8988T (cell line): ENCODE measurements around the gene ARL2BP.
"Not testable (repeated sequence)": the region's sequence is repeated elsewhere in the genome, so short reads cannot be mapped to it uniquely, and the experiment has no call there.

ENCODE experiments used
- DNase-seq: peaks from one replicate; pipeline ENCODE4 v3.0.0; 2011

Gene ARL2BP

GRCh38 chr16:57244767-57245471 is at the start of gene ARL2BP:
Gene ARL2BP (plus strand): TSS chr16:57245259. CDS start chr16:57245368, 109 bp downstream.
- DNase-seq: peak; percentile 95

GRCh38 chr16:57196286-57196685 is 48.8 kb upstream of the ARL2BP start:
- no peak for DNase-seq

GRCh38 chr16:57196753-57197152 is 48.3 kb upstream of the ARL2BP start:
- no peak for DNase-seq

- not testable (repeated sequence) for DNase-seq
Measured at GRCh38 chr16:57200321-57200720, 44.7 kb upstream of the ARL2BP start.

GRCh38 chr16:57200926-57201325 is 44.1 kb upstream of the ARL2BP start:
- not testable (repeated sequence) for DNase-seq

GRCh38 chr16:57202095-57202886 is 42.8 kb upstream of the ARL2BP start:
- DNase-seq: no peak

- no peak for DNase-seq
Measured at GRCh38 chr16:57203451-57203850, 41.6 kb upstream of the ARL2BP start.

GRCh38 chr16:57204675-57205074 is 40.4 kb upstream of the ARL2BP start:
- DNase-seq: no peak

- DNase-seq: no peak
Measured at GRCh38 chr16:57208926-57209325, 36.1 kb upstream of the ARL2BP start.

GRCh38 chr16:57209780-57210179 is 35.3 kb upstream of the ARL2BP start:
- no peak for DNase-seq

GRCh38 chr16:57213462-57213861 is 31.6 kb upstream of the ARL2BP start:
- DNase-seq: no peak

GRCh38 chr16:57216968-57217367 is 28.1 kb upstream of the ARL2BP start:
- DNase-seq: no peak

- DNase-seq: no peak
Measured at GRCh38 chr16:57223057-57223456, 22.0 kb upstream of the ARL2BP start.

- DNase-seq: no peak
Measured at GRCh38 chr16:57224651-57225335, 20.3 kb upstream of the ARL2BP start.

GRCh38 chr16:57225978-57226377 is 19.1 kb upstream of the ARL2BP start:
- DNase-seq: no peak

GRCh38 chr16:57226701-57227621 is 18.1 kb upstream of the ARL2BP start:
- no peak for DNase-seq

GRCh38 chr16:57229079-57229478 is 16.0 kb upstream of the ARL2BP start:
- DNase-seq: no peak

GRCh38 chr16:57231821-57232350 is 13.2 kb upstream of the ARL2BP start:
- DNase-seq: no peak

GRCh38 chr16:57233944-57234706 is 10.9 kb upstream of the ARL2BP start:
- no peak for DNase-seq

- no peak for DNase-seq
Measured at GRCh38 chr16:57234707-57235092, 10.4 kb upstream of the ARL2BP start.
